RWPE2 (cell line): ENCODE measurements around the gene ALDH2.
"Not testable (repeated sequence)": the region's sequence is repeated elsewhere in the genome, so short reads cannot be mapped to it uniquely, and the experiment has no call there.

ENCODE experiments used
- ATAC-seq: fragments of 200-7000 bp; cut with Tn5 transposase; 3 replicates; pipeline ENCODE4 v1.9.1; 2021; ENCODE audit warnings: low read depth
- DNase-seq: peaks from one replicate; pipeline ENCODE4 v3.0.0-alpha.2; 2020; ENCODE audit warnings: low spot score
- H3K27ac ChIP-seq: fragments of 450-650 bp; 2 replicates; pipeline ENCODE4 v1.5.1; 2017; ENCODE audit warnings: mild to moderate bottlenecking; ENCODE audit not compliant: poor library complexity, severe bottlenecking
- H3K27me3 ChIP-seq: fragments of 250-450 bp; sonication (Bioruptor Pico); 2 replicates; pipeline ENCODE4 v1.5.1; 2021; ENCODE audit warnings: mild to moderate bottlenecking, moderate library complexity; ENCODE audit not compliant: insufficient read depth, poor library complexity, severe bottlenecking
- H3K36me3 ChIP-seq: fragments of 250-450 bp; sonication (Bioruptor Pico); 2 replicates; pipeline ENCODE4 v1.5.1; 2020; ENCODE audit warnings: low read depth, mild to moderate bottlenecking, moderate library complexity
- H3K4me1 ChIP-seq: fragments of 250-450 bp; sonication (Bioruptor Pico); 2 replicates; pipeline ENCODE4 v1.5.1; 2021; ENCODE audit warnings: mild to moderate bottlenecking, moderate library complexity; ENCODE audit not compliant: insufficient read depth, poor library complexity, severe bottlenecking
- H3K4me3 ChIP-seq: fragments of 250-450 bp; sonication (Bioruptor Pico); 2 replicates; pipeline ENCODE4 v1.5.1; 2021; ENCODE audit warnings: mild to moderate bottlenecking, moderate library complexity; ENCODE audit not compliant: severe bottlenecking
- H3K9me3 ChIP-seq: fragments of 250-450 bp; sonication (Bioruptor Pico); 2 replicates; pipeline ENCODE4 v1.5.1; 2021; ENCODE audit warnings: mild to moderate bottlenecking, moderate library complexity; ENCODE audit not compliant: severe bottlenecking
- TF ChIP-seq, protein P1 (sequence below): fragments of 450-650 bp; IDR thresholded peaks from one replicate; pipeline ENCODE4 v1.5.1; 2017; ENCODE audit warnings: mild to moderate bottlenecking, moderate library complexity; ENCODE audit not compliant: poor library complexity, severe bottlenecking

ALDH2 gene

DNA sequence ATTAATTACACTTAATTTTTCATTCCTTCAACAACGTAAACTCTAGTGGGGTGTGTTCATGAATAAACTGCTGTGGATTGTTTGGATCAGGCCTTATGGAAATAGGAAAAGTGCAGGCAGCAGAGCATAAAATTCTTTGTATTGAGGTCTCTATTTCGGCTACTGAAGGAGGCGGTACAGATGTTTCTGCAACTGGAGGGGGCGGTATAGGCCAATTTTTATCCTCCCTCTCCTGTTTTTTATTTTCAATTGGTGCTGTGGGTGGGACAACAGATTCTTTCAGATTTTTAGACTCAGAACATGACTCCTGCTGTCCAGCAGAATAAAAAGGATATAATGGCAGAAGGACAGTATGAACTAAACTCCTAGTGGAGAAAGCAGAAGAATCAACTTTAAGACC is 57.6 kb downstream of the ALDH2 start:
- TF ChIP-seq, protein P1, sequence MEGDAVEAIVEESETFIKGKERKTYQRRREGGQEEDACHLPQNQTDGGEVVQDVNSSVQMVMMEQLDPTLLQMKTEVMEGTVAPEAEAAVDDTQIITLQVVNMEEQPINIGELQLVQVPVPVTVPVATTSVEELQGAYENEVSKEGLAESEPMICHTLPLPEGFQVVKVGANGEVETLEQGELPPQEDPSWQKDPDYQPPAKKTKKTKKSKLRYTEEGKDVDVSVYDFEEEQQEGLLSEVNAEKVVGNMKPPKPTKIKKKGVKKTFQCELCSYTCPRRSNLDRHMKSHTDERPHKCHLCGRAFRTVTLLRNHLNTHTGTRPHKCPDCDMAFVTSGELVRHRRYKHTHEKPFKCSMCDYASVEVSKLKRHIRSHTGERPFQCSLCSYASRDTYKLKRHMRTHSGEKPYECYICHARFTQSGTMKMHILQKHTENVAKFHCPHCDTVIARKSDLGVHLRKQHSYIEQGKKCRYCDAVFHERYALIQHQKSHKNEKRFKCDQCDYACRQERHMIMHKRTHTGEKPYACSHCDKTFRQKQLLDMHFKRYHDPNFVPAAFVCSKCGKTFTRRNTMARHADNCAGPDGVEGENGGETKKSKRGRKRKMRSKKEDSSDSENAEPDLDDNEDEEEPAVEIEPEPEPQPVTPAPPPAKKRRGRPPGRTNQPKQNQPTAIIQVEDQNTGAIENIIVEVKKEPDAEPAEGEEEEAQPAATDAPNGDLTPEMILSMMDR, result peak; percentile 32
- H3K27ac ChIP-seq, H3K36me3 ChIP-seq, ATAC-seq, H3K9me3 ChIP-seq, H3K4me1 ChIP-seq, H3K4me3 ChIP-seq, H3K27me3 ChIP-seq, DNase-seq: not testable (repeated sequence)

DNA sequence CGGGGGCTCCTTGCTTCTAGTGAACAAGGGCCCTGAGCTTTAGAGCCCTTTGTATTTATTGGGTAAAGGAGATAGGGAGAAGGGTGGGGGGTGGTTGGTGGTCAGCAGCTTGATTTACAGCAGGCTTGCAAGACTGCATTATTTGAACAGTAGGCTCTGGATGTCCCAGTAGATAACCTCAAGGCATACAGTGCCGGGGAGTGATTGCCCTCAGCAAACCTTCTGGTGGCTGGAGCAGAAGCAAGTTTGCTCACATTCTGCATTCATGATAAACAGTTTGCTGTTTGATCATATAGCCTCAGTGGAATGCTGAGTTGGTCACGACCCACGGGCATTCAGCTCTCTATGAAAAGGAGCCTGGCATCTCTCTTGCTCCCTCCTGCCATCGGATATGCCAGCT is 58.8 kb downstream of the ALDH2 start:
- ATAC-seq (no peak), DNase-seq (no peak)
- no peaks in the 10 kb centered on the region for H3K36me3 ChIP-seq

DNA sequence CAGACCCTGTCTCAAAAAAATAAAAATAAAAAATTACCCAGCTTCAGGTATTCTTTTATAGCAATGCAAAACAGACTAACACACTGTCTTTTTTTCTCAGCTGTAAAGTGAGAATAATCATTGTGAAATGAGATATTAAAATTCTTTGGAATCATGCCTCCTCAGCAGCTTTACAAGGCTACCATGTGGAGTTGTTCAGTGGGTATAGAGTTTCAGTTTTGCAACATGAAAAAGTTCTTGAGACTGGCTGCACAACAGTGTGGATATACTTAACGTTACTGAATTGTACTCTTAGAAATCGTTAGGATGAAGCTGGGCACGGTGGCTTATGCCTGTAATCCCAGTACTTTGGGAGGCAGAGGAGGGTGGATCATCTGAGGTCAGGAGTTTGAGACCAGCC is 59.6 kb downstream of the ALDH2 start:
- no peaks in the 10 kb centered on the region for H3K4me1 ChIP-seq
- ATAC-seq (no peak), DNase-seq (no peak)
- no peaks in the 10 kb centered on the region for H3K9me3 ChIP-seq
- TF ChIP-seq, protein P1, result no peak
- H3K27me3 ChIP-seq, result no peaks in the 10 kb centered on the region
- no peak overlapping the region for H3K4me3 ChIP-seq
- H3K36me3 ChIP-seq, result no peaks in the 10 kb centered on the region
- H3K27ac ChIP-seq, result no peak overlapping the region

More for the DNA sequence above, 58.8 kb downstream of the ALDH2 start:
- Histone ChIP-seq H3K27me3 (no peaks in the 10 kb centered on the region), H3K27ac (no peak overlapping the region), H3K4me1 (no peaks in the 10 kb centered on the region), H3K9me3 (no peaks in the 10 kb centered on the region), H3K4me3 (no peak overlapping the region)
- TF ChIP-seq, protein P1, result no peak

DNA sequence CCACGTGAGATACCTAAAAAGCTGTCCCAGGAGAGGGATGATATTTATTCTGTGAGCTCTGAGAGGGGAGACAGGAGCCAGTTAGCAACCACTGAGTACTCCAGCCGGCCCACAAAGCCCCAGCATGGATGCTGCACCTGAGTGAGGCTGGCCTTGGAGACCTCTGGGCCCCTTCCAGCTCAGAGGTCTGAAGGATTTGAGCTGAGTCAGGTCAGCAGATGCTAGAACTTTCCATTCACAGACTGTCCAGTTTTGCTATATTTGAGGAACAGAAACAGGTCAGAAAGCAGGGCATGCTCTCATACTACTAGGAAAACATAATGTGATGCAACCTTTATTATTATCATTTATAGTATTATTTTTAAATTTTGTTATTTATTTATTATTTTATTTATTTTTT is 60.3 kb downstream of the ALDH2 start:
- no peaks in the 10 kb centered on the region for H3K9me3 ChIP-seq
- no peak for DNase-seq
- TF ChIP-seq, protein P1, result no peak
- H3K36me3 ChIP-seq, result no peaks in the 10 kb centered on the region
- no peak overlapping the region for H3K4me3 ChIP-seq
- H3K4me1 ChIP-seq, result no peaks in the 10 kb centered on the region
- H3K27me3 ChIP-seq, result no peaks in the 10 kb centered on the region
- no peak overlapping the region for H3K27ac ChIP-seq
- ATAC-seq, result no peak

DNA sequence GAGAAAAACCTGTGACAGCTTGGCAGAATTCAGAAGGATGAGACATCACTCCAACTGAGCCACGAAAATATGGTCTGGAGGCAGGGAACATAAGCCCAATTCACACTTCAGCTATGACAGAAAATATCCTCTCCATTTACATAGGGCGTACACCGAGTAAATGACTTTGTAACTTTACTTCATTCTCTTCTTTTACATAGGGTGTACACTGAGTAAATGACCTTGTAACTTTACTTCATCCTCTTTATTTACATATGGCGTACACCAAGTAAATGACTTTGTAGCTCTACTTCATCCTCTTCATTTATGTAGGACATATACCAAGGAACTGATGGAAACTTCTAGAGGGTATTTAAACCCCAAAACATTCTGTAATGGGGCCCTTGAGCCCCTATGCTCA is 61.2 kb downstream of the ALDH2 start:
- no peak for DNase-seq
- ATAC-seq, result no peak
- Histone ChIP-seq H3K27ac (no peak overlapping the region), H3K36me3 (no peaks in the 10 kb centered on the region), H3K4me1 (no peaks in the 10 kb centered on the region), H3K27me3 (no peaks in the 10 kb centered on the region), H3K9me3 (no peaks in the 10 kb centered on the region), H3K4me3 (no peak overlapping the region)
- TF ChIP-seq, protein P1, result no peak
